HG02763 (cell line): ENCODE data around the gene KRTAP9-2.
"Not testable (repeated sequence)": the region's sequence is repeated elsewhere in the genome, so short reads cannot be mapped to it uniquely, and the experiment has no call there.

Experiments used
- ATAC-seq: cut with Tn5 transposase; IDR thresholded peaks from one replicate; pipeline ENCODE4 v1.9.1; 2021; ENCODE audit warnings: mild to moderate bottlenecking, moderate library complexity; ENCODE audit not compliant: unreplicated experiment

KRTAP9-2 gene

DNA sequence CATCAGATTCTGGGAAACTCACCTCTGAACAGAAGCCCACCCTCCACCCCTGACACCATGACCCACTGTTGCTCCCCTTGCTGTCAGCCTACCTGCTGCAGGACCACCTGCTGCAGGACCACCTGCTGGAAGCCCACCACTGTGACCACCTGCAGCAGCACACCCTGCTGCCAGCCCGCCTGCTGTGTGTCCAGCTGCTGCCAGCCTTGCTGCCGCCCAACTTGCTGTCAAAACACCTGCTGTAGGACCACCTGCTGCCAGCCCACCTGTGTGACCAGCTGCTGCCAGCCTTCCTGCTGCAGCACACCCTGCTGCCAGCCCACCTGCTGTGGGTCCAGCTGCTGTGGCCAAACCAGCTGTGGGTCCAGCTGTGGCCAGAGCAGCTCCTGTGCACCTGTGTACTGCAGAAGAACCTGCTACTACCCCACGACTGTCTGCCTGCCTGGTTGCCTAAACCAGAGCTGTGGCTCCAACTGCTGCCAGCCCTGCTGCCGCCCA lies at the start of gene KRTAP9-2:
KRTAP9-2 (plus strand) TSS at position 51 of the 498 bp plus-strand sequence; CDS start at position 58, 7 bp downstream.
- ATAC-seq = not testable (repeated sequence)

DNA sequence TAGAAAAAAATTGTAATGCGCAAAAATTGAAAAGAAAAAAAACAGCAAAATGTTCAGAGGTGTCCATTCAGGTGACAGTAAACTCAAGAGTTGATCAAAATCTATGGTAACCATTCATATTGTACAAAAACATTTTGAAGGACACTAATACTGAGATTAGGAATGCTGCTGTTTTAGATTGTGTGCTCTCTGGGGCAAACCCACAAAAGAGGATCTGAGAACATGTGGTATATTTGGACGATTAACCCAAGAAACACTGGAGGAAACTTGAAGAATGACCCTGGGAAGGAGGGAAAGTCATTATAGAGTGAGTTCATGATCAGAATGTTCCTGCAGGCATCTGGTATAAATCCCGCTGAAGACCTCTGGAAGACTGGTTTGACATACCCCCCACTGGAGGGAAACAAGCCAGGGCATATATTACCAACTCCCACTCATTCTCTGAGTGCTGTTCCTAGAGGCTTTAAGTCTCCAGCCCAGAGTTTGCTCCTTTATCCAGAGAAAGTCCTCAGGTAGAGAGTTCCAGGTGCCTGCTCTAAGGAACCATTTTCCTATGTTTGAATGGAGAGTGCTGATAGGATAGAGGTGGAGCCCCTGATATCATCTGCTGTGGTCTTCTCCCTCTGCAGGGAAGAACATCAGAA lies 49.6 kb upstream of the KRTAP9-2 start:
- no peak for ATAC-seq

GRCh38 chr17:41177727-41178271 lies 48.6 kb upstream of the KRTAP9-2 start, which contains the start of gene KRTAP4-2:
KRTAP4-2 (minus strand) TSS chr17:41178221; CDS start chr17:41178164, 57 bp downstream.
- ATAC-seq = no peak

DNA sequence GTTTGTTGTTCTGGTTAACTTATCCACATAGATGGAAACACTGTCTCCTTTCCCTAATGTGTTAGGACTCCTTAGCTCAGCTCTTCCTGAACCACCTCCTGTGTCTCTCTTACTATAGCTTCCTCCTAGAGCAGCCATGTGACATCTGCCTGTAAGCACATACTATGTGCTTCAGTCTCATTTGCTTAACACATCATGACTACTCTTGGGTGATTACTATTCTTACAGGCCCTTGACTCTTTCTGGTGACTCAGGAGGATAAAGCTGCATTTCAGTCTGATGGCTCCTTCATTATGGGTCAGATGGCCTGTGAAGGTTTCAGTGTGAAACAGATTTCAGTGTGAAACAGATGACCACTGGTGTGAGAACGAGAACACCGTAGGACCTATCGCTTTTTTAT lies 48.1 kb upstream of the KRTAP9-2 start:
- ATAC-seq = no peak

DNA sequence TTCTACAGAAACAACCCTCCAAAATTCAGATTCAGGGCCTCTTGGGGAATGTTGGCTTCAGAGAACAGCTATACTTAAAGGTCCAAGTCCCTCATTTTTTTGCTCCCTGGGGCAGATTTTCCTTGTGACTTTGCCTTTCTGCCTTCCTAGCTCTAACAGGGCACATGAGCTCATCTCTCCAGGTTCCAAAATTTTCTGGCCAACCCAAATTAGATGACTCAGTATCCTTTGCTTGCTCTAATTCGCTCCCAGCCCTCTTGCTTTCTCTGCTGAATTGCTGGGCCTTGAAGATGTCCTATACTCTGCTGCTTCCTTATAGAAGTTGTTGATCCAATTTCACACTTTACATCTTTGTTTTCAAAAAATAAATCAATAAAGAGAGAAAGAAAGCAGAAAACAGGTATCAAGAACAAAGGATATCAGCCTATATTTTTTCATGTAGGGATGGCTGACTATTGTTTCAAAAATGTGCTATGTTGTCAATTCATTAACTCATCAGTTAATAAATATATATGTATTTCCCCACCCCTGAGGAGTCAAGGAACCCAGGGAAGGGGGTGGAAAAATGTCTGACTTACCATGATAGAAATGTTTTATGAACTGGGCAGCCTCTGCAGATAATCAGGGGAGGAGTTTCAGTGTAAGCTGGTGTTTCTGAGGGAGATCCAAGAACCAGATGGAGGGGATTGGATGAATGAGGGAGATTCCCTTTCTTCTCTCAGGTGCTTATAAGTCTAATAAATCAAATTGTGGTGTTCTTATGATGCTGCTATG lies 47.4 kb upstream of the KRTAP9-2 start:
- ATAC-seq = no peak

DNA sequence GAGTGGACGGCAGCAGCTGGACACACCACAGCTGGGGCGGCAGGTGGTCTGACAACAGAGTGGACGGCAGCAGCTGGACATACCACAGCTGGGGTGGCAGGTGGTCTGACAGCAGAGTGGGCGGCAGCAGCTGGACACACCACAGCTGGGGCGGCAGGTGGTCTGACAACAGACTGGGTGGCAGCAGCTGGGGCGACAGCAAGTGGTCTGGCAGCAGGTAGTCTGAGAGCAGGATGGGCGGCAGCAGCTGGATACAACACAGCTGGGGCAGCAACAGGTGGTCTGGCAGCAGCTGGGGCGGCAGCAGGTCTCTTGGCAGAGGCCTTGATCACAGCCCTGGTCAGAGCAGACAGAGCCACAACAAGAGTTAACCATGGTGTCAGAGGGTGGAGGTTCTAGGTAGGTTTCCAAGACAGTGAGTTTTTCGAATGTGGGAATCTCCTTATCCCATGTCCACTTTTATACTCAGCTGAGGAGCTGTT lies 41.9 kb upstream of the KRTAP9-2 start, which contains the start of gene KRTAP4-1:
KRTAP4-1 (minus strand) TSS at position 432 of the 482 bp plus-strand sequence; CDS start at position 375, 57 bp downstream.
- no peak for ATAC-seq

DNA sequence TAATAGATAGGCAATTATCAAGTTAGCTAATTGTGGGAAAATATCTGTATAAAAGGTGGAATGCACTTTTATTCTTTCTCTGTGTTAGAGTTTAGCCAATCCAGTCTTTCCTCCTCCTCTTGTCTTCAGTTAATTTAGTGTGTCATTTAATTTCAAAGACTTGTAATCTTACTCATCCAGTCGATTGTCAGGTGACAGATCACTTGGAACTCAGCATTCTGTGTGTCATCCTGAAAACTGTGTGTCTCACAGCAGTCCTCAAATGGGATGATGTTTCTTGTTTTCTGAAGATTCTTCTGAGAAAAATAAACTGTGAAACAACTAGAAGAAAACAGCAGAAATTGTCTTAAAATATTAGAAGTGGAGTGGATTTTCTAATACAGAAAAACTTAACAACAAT lies 41.4 kb upstream of the KRTAP9-2 start:
- no peak for ATAC-seq

DNA sequence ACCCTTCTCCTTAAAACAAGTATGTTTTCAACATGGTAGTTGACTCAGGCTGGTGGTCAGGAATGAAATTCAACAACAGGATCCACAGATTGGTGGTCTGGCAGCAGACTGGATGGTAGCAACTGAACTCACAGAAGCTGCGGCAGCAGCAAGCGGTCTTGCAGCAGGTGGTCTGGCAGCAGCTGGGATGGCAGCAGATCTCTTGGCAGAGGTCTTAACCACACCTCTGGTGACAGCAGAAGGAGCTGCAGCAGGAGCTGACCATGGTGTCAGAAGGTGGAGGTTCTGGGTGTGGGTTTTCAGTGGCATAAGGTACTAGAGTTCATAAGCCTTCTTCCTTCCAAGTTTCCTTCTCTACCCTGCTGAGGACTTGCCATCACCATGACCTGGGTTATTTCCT lies 39.6 kb upstream of the KRTAP9-2 start:
- ATAC-seq = no peak

DNA sequence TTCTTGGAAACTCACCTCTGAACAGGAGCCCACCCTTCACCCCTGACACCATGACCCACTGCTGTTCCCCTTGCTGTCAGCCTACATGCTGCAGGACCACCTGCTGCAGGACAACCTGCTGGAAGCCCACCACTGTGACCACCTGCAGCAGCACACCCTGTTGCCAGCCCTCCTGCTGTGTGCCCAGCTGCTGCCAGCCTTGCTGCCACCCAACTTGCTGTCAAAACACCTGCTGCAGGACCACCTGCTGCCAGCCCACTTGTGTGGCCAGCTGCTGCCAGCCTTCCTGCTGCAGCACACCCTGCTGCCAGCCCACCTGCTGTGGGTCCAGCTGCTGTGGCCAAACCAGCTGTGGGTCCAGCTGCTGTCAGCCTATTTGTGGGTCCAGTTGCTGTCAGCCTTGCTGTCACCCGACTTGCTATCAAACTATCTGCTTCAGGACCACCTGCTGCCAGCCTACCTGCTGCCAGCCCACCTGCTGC lies 36.6 kb upstream of the KRTAP9-2 start, which contains the start of gene KRTAP9-1:
KRTAP9-1 (plus strand) TSS at position 51 of the 482 bp plus-strand sequence; CDS start at position 51, 0 bp downstream.
- not testable (repeated sequence) for ATAC-seq

- no peak for ATAC-seq
Measured at GRCh38 chr17:41190328-41190727, 36.1 kb upstream of the KRTAP9-2 start.

DNA sequence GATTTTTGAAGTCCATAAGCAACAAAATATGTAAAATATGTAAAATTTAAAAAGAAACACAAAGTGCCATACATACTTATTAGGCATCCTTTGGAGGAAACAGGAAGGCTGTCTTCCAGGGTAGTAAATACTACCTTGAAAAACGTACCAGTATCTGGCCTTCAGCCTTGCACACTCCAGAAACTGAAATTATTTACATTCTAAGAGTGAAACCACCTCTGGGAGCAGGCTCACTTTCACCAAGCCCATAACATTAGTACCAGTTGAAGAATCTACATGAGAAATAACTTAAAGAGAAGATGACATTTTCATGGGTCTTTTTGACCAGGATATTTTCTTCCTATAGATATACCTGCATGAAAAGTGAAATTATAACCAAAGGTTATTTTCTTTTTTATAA lies 30.4 kb upstream of the KRTAP9-2 start:
- ATAC-seq = no peak

DNA sequence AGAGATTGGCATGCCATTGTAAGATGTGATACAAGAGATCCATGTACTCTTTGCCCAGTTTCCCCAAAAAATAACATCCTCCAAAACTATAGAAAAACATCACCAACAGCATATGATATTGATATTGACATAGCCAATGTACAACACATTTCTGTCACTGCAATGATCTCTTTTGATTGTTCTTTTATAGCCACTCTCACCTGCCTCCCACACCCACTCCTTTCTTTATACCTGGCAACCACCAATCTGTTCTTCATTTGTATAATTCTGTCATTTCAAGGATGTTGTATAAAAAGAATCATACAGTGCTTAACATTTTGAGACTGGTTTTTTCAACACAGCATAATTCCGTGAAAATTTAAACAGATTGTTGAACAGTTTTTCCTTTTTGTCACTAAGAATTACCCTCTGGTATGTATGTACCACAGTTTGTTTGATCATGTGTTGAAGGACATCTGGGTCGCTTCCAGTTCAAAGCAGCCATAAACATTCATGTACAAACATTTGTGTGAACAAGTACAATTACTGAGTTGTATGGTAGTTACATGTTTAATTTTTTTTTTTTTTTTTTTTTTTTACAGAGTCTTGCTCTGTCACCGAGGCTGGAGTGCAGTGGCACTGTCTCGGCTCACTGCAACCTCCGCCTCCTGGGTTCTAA lies 26.9 kb upstream of the KRTAP9-2 start:
- ATAC-seq = no peak

DNA sequence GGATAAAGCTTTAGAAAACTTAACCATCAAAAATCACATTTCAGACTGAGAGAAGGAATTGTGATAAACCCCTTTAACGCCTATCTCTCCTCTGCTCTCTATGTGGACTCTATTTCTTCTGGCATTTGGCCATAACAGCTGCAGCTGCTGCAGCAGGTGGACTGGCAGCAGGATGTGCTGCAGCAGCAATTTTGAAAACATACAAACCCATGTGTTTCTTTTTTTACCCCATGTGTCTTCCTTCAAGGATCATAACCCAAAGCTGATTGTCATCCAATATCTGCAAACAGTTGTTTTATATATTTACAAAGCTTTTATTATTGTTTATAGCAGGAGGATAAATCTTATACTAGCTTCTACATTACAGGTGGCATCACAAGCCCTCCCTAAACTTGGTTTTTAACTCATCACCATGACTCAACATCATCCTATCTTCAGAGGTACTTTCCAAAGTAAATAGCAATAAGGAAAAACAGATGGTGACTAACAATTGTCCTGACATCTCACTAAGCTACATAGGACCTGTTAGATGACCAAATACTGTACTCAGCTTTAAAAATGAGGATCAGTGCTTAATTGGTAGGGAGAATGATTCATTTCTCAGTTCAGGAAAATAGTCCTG lies 14.5 kb upstream of the KRTAP9-2 start:
- ATAC-seq = no peak

GRCh38 chr17:41212524-41213169 lies 13.8 kb upstream of the KRTAP9-2 start:
- no peak for ATAC-seq

DNA sequence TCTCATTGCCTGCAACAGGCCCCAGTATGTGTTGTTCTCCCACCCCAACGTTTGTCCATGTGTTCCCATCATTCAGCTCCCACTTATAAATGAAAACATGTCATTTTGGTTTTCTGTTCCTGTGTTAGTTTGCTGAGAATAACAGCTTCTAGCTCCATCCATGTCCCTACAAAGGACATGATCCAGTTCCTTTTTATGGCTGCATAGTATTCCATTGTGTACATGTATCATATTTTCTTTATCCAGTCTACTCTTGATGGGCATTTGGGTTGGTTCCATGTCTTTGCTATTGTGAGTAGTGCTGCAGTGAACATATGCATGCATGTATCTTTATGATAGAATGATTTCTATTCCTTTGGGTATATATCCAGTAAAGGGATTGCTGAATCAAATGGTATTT lies 10.8 kb upstream of the KRTAP9-2 start:
- no peak for ATAC-seq

GRCh38 chr17:41223821-41224220 lies 2.6 kb upstream of the KRTAP9-2 start:
- no peak for ATAC-seq

DNA sequence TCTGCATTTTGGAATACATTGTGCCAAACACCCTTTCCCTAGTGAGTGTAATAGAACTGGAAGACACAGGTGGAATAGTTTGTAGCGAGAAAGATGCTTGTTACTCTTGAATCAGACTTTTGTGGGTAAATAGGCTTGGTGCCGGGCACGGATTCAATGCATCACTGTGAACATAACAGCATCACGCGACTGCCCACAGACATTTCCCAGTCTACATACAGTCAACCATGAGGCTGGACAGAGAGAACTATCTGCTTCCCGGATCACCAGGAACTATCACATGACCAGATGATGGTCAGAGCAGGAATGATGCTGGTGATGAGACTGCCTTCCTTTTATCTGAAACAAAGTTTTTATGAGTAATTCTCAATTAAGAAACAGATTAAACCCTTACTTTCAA lies 397 bp upstream of the KRTAP9-2 start:
- no peak for ATAC-seq

DNA sequence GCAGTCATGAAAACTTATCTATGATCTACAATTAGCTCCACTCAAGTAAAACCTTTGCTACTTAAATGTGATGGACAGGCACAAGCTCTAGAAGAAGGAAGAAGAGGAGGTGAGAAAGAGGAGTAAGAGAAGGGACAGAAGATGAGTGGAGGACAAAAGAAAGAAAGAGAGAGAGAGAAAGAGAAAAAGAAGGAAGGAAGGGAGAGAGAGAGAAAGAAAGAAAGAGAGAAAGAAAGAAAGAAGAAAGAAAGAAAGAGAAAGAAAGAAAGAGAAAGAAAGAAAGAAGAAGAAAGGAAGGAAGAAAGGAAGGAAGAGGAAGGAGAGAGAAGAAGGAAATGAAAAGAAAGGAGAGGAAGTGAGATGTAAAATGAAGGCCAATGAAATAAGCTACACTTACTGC lies 3.6 kb downstream of the KRTAP9-2 start:
- ATAC-seq = no peak

DNA sequence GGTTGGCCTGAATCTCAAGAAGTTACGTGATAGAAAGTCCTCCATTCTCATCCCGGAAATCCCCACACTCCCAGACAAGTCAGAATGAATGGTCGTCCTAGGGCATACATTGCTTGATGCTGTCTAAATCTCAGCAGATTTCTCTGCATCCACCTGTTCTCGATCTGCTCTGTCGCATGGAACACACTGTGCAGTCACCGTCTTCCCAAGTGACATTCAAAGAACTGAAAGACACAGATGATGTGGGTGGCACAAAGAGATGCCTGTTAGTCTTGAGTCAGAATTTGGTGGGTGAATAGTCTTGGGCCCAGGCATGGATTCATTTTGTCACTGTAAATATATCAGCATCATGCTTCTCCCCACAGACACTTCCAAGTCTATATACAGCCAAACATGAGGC lies 5.3 kb downstream of the KRTAP9-2 start:
- no peak for ATAC-seq
